KOPT-K1 (cell line): ENCODE results near the gene MYCBPAP.

Experiments
- H3K27ac ChIP-seq: fragments of 200-600 bp; sonication (generic); 2 replicates; pipeline ENCODE4 v1.5.1; 2016; ENCODE audit warnings: antibody characterized with exemption, mild to moderate bottlenecking, low read depth, low read length; ENCODE audit not compliant: poor library complexity, severe bottlenecking
- H3K36me3 ChIP-seq: fragments of 200-600 bp; sonication (generic); 2 replicates; pipeline ENCODE4 v1.5.1; 2017; ENCODE audit warnings: antibody characterized with exemption, mild to moderate bottlenecking, low read length, moderate library complexity; ENCODE audit not compliant: insufficient read depth
- H3K9me3 ChIP-seq: fragments of 200-600 bp; sonication (generic); 2 replicates; pipeline ENCODE4 v1.5.1; 2017; ENCODE audit warnings: antibody characterized with exemption, low read length, mild to moderate bottlenecking; ENCODE audit not compliant: insufficient read depth, poor library complexity, severe bottlenecking

Gene MYCBPAP

DNA sequence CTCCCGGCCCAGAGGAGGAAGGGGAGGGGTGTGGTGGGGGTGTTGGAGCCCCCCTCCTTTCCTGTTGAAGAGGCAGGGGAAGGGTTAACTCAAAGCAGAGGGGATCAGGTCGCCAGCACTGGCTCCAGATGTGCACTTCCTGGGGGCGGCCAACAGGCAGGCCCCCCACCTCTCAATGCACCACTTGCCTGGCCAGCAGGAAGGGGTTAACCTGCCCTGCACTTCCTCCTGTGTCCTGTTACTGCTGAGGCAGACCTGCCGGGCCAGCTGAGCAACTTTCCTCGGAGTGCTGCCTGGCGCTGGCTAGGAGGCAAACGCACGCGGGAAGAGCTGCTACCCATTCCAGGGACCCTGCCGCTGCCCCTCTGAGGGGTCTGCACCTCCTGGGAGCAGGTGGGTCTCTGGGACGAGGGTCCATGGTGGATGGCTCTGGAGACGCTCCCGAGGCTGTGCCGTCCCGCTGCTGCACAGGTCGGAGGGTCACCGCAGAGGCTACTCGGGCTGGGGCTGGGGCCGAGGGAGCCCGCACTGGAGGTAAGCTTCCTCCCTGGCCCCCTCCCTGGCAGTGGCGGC is 24.3 kb downstream of the MYCBPAP start, which contains the start of gene EPN3:
Gene EPN3 (plus strand): TSS at position 284 of the 573 bp plus-strand sequence. CDS start 3,822 bp downstream, outside the sequence.
- H3K9me3 ChIP-seq = no peaks in the 10 kb centered on the region
- H3K27ac ChIP-seq = no peak within 1 kb of the TSS
- H3K36me3 ChIP-seq = no peaks in the 10 kb centered on the region

GRCh38 chr17:50533185-50533584 is 24.9 kb downstream of the MYCBPAP start:
- H3K9me3 ChIP-seq = no peaks in the 10 kb centered on the region
- H3K27ac ChIP-seq = no peak overlapping the region
- H3K36me3 ChIP-seq = no peaks in the 10 kb centered on the region

- H3K27ac ChIP-seq = no peak overlapping the region
- no peaks in the 10 kb centered on the region for H3K9me3 ChIP-seq
- no peaks in the 10 kb centered on the region for H3K36me3 ChIP-seq
These were observed 25.5 kb downstream of the MYCBPAP start for GRCh38 chr17:50533720-50534148.

DNA sequence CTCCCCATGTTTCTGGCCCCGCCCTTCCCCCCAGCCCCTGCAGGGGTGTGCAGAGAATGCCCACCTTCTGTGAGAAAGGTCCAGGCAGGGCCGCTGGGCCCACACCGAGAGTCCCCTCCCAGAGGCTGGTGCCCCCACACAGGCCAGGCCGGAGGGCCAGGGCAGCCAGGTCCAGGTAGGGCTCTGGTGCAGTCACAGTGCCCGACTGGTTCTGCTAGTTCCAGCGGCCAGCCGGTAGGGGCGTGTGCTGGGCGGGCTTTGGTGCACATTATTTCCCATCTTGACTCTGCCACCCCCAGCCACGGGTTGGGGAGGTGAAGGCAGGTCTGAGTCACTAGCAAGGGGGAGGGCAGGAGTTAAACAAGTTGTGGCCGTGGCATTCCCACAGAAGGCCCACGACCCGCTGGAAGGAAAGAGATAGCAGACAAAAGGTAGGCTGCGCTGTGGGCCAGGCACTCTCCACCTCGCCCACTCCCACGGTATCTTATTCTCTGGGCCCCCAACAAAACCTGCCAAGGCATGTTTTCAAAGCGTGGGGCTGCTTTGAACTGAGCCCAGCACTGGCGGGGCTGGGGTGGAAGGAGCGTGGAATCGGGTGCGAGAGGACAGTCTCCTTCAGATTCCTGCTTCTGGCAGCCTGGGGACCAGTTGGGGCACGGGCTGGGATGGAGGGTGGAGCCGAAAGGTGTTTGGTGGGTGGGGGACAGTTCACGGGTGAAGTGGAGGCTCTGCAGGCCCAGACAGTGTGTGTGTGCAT is 26.2 kb downstream of the MYCBPAP start:
- H3K27ac ChIP-seq = no peak overlapping the region

GRCh38 chr17:50534979-50535326 is 26.7 kb downstream of the MYCBPAP start:
- Histone ChIP-seq H3K9me3 (no peaks in the 10 kb centered on the region), H3K36me3 (no peaks in the 10 kb centered on the region), H3K27ac (no peak overlapping the region)

More for the DNA sequence above, 26.2 kb downstream of the MYCBPAP start:
- Histone ChIP-seq H3K36me3 (no peaks in the 10 kb centered on the region), H3K9me3 (no peaks in the 10 kb centered on the region)

- no peak overlapping the region for H3K27ac ChIP-seq
- H3K9me3 ChIP-seq = no peaks in the 10 kb centered on the region
- no peaks in the 10 kb centered on the region for H3K36me3 ChIP-seq
These were observed 27.2 kb downstream of the MYCBPAP start for GRCh38 chr17:50535407-50535806.

DNA sequence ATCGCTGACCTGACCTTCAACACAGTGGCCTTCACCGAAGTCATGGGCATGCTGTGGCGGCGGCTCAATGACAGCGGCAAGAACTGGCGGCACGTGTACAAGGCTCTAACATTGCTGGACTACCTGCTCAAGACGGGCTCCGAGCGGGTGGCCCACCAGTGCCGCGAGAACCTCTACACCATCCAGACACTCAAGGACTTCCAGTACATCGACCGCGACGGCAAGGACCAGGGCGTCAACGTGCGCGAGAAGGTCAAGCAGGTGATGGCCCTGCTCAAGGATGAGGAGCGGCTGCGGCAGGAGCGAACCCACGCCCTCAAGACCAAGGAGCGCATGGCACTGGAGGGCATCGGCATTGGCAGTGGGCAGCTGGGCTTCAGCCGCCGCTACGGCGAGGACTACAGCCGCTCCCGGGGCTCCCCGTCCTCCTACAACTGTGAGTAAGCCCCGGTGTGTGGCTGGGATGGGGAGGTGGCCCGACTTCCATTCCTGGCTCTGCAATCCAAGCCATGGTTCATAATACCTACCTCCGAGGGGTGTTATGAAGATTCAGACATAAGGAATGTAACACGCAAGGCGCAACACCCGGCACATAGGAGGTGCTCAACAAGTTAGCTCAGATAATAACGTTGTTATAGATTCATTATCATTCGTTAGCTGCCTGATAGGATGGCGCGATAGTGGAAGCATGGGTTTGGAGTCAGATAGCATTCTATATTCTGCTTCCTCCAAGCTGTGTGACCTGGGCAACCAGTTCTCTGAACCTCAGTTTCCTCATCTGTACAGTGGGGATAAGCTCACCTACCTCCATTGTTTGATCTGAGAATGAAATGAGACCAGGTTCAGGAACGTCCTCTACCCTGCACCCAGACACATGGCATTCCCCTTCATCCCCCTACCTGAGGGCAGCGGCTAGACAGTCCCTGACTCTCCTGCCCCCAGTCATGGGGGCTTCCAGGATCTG is 28.7 kb downstream of the MYCBPAP start:
- Histone ChIP-seq H3K9me3 (no peaks in the 10 kb centered on the region), H3K27ac (no peak overlapping the region), H3K36me3 (no peaks in the 10 kb centered on the region)

DNA sequence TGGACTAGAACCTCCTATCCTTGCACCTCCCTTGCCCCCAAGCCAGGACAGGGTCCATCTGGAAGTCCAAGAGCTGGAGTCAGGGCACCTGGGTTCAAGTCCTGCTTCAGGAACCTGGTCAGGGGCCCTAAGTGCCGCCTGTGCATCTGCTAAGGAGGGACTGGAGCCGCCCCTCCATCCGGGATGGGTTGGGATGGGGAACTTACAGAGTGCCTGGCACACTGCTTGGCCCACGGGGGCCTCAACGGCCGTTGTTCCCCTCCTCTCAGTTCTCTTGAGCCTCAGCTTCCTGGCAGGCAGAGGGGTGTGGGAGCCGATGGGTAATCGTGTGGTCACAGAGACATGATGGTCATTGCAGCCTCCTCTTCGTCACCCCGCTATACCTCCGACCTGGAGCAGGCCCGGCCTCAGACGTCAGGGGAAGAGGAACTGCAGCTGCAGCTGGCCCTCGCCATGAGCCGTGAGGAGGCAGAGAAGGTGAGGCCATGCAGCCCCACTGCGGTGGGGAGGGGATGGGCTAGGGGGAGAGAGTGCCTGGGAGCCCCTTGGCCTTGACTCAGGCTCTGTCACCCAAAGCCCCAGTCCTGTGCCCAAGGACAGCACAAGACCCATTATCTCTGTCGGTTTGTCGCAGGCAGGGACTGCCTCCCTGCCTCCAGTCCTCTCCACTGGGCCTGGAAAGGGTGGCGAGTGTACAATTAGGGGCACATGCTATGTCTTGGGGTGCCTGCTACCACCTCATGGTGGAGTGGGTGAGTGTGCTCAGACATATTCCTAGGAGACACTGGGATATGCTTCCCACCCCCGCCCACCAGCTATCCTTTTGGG is 29.7 kb downstream of the MYCBPAP start:
- Histone ChIP-seq H3K27ac (no peak overlapping the region), H3K9me3 (no peaks in the 10 kb centered on the region), H3K36me3 (no peaks in the 10 kb centered on the region)

GRCh38 chr17:50538549-50539410 is 30.5 kb downstream of the MYCBPAP start:
- H3K27ac ChIP-seq = no peak overlapping the region
- H3K9me3 ChIP-seq = no peaks in the 10 kb centered on the region
- no peaks in the 10 kb centered on the region for H3K36me3 ChIP-seq

- H3K27ac ChIP-seq = no peak overlapping the region
- H3K9me3 ChIP-seq = no peaks in the 10 kb centered on the region
- H3K36me3 ChIP-seq = no peaks in the 10 kb centered on the region
These were observed 31.7 kb downstream of the MYCBPAP start for GRCh38 chr17:50539762-50540559.

GRCh38 chr17:50540560-50541401 is 32.5 kb downstream of the MYCBPAP start:
- no peaks in the 10 kb centered on the region for H3K36me3 ChIP-seq
- no peaks in the 10 kb centered on the region for H3K9me3 ChIP-seq
- H3K27ac ChIP-seq = no peak overlapping the region

DNA sequence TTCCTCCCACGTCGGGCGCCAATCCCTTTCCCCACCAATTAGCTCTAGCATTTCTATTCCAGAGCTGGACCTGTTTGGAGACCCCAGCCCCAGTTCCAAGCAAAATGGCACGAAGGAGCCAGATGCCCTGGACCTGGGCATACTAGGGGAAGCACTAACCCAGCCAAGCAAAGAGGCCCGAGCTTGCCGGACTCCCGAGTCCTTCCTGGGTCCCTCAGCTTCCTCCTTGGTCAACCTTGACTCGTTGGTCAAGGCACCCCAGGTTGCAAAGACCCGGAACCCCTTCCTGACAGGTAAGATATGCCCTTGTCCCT is 33.1 kb downstream of the MYCBPAP start:
- no peak overlapping the region for H3K27ac ChIP-seq
- no peaks in the 10 kb centered on the region for H3K9me3 ChIP-seq
- no peaks in the 10 kb centered on the region for H3K36me3 ChIP-seq
